Endometrial microvascular endothelial cells (primary cell): ENCODE data around the gene B4GALT2. TPM values are rescaled to one million over a fixed set of nuclear protein-coding genes. Genes with fewer than 3 reads are reported as not detected.

ENCODE experiments used
- in situ Hi-C: cut with HindIII; loops from 2 replicates; pipeline ENCODE4 v1.10.0; 2017; ENCODE audit warnings: low sequenced_read_pairs, low pct_unique_long_range_greater_than_20kb; ENCODE audit errors: inconsistent ontology term
- total RNA-seq: library from RNA; depleted of rRNA; stranded (reverse); fragments of >200 nt; gene quantifications from one replicate; pipeline ENCODE4 v1.2.3, GENCODE V29; 2015; ENCODE audit errors: inconsistent ontology term

B4GALT2 gene
- total RNA-seq, 1 donor from 2014 or later: 115 TPM

DNA sequence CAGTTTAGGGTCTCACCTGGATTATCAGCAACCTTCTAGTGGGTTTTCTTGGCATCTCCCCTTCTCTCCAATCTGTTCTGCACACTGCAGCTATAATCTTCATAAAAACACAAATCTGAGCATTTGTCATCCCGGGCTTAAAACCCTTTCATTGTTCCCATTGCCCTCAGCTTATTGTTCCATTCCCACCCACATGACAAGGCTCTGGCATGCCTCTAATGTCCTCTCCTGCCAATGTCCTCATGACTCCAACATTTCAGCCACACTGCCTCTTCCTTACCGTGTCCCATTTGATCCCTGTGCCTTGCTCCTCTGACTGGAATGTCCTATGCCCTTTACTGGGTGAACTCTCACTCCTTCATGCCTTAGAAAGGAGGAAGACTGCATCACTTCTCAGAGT, 16.7 kb upstream of the B4GALT2 start:
- in situ Hi-C loops: no loop called here

GRCh38 chr1:43963006-43963405, 16.0 kb upstream of the B4GALT2 start:
- in situ Hi-C loops: no loop called here

GRCh38 chr1:43963890-43964289, 15.1 kb upstream of the B4GALT2 start:
- in situ Hi-C loops: no loop called here

DNA sequence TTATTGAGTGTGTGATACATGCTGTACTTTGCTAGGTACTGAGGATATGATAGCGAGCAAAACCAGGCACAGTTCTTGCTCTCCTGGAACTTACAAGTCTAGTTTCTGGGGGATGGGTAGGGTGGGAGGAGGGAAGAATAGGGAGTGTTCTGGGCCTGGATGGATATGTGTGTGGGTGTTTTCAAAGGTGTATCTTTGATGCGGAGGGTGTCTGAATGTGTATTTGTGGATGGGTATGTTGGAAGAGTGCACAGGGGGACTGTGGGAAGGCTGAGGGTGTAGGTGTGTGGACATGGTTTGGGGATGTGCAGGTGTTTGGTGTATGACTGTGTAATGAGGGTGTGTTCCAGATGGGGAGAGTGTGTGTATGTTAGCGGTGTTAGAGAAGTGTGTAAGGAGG, 13.7 kb upstream of the B4GALT2 start:
- in situ Hi-C loops: no loop called here

DNA sequence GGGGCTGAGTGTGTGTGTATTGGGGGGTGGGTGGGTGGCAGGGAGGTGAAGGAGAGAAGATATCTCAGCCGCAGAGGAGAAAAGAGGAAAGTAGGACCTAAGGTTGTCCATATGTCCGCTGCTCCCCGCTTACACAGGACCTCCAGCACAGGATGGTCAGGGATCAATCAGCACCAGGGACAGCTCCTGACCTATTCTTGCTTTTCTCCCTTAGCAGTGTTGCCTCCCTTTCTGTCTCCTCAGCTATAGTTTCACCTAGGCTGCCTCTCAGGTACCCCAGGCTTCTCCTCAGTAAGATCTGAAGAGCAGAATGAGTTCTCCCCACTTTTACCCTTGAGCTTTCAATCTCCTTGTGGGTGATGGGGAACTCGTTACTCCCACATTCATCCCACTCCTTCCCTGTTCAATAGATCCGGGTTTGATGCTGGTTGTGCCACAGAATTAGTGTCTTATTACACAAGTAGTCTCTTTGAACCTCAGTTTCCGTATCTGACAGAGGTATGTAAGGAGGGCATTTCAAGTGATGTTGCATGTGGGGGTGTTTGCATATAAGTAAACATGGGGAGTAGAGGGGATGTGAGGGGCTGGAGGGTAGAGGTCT, 10.6 kb upstream of the B4GALT2 start:
- in situ Hi-C loops: no loop called here

DNA sequence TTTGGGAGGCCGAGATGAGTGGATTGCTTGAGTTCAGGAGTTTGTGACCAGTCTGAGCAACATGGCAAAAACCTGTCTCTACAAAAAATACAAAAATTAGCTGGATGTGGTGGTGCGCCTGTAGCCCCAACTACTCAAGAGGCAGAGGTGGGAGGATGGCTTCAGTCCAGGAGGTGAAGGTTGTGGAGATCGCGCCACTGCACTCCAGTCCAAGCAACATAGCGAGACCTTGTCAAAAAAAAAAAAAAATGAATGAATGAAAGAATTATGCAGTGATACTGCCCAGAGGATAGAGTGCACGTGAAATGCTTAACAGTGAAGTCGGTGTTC, 9.6 kb upstream of the B4GALT2 start:
- in situ Hi-C loops: no loop called here

GRCh38 chr1:43969746-43970466, 9.1 kb upstream of the B4GALT2 start, which contains the start of gene DPH2:
TSS of gene DPH2 (plus strand) at chr1:43970010. CDS start at chr1:43970176, 166 bp downstream.
- in situ Hi-C loops: no loop called here

- in situ Hi-C loops: no loop called here
These were observed 8.5 kb upstream of the B4GALT2 start for GRCh38 chr1:43970502-43970901.

DNA sequence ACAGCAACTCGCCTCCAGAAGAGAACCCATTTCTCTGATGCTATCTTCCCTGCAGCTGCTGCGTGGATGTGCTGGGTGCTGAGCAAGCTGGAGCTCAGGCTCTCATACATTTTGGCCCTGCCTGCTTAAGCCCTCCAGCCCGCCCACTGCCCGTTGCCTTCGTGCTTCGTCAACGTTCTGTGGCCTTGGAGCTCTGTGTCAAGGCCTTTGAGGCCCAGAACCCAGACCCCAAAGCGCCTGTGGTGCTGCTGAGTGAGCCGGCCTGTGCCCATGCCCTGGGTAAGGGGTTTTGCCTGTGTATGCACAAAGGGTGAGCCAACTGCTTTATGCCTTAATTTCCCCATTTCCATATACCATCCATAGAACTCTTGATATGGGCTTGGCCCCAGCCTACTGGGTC, 8.1 kb upstream of the B4GALT2 start:
- in situ Hi-C loops: no loop called here

DNA sequence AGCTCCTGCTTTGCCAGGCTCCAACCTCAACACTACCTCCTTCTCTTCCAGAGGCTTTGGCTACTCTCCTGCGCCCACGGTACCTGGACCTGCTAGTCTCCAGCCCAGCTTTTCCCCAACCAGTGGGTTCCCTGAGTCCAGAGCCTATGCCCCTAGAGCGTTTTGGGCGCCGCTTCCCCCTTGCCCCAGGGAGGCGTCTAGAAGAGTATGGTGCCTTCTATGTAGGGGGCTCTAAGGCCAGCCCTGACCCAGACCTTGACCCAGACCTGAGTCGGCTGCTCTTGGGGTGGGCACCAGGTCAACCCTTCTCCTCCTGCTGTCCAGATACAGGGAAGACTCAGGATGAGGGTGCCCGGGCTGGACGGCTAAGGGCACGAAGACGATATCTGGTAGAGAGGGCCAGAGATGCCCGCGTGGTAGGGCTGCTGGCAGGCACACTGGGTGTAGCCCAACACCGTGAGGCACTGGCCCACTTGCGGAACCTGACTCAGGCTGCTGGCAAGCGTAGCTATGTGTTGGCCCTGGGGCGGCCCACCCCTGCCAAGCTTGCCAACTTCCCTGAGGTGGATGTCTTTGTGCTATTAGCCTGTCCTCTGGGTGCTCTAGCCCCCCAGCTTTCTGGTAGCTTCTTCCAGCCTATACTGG, 7.6 kb upstream of the B4GALT2 start:
- in situ Hi-C loops: no loop called here

GRCh38 chr1:43973981-43974442, 5.0 kb upstream of the B4GALT2 start:
- in situ Hi-C loops: no loop called here

- in situ Hi-C loops: no loop called here
These were observed 4.4 kb upstream of the B4GALT2 start, which contains the start of gene ATP6V0B for GRCh38 chr1:43974443-43975248. TSS of gene ATP6V0B (plus strand) at chr1:43974960. CDS start at chr1:43975041, 81 bp downstream.

- in situ Hi-C loops: no loop called here
These were observed 3.6 kb upstream of the B4GALT2 start for GRCh38 chr1:43975249-43975961.

DNA sequence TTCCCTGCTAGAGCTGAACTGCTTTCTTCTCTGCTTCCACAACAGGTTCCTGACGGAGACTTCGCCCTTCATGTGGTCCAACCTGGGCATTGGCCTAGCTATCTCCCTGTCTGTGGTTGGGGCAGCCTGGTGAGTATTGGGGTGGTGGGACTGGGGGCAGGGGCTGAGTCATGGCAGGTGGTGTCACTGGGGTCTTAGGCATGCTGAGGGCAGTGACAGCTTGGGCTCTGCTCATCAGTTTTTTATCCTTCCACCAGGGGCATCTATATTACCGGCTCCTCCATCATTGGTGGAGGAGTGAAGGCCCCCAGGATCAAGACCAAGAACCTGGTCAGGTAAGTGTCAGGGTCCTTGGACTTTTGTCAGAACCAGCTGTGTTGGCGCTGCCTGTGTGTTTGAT, 3.0 kb upstream of the B4GALT2 start:
- in situ Hi-C loops: no loop called here

DNA sequence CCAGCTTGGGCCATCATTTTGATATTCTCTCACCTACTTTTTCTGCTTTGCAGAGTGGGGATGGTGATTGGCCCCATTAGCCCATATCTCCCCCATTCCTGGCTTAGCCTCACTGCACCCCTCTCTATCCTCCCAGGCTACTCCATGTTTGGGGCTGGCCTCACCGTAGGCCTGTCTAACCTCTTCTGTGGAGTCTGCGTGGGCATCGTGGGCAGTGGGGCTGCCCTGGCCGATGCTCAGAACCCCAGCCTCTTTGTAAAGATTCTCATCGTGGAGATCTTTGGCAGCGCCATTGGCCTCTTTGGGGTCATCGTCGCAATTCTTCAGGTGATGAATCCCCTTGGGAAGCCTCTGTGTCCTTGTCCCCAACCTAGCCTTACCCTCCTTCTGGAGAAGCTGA, 2.1 kb upstream of the B4GALT2 start:
- in situ Hi-C loops: no loop called here

- in situ Hi-C loops: no loop called here
These were observed 1.4 kb upstream of the B4GALT2 start for GRCh38 chr1:43977376-43978263.

DNA sequence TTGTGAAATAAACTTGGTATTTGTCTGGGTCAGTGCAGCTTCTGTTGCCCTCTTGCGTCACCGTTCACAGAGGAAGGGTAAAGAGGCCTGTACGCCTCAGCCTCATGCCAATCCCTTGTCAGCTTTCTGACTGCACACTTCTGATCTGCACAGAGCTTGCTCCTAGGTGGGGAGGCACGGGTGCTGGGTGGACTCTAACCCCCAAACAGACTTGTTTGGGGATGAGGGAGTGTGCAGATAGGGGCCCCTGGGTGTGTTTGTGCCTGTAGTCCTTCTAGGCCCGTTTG, 803 bp upstream of the B4GALT2 start:
- in situ Hi-C loops: no loop called here

- in situ Hi-C loops: no loop called here
These were observed 184 bp downstream of the B4GALT2 start for GRCh38 chr1:43979261-43979527.
